ENCODE data around the gene KCNAB2.

DNA sequence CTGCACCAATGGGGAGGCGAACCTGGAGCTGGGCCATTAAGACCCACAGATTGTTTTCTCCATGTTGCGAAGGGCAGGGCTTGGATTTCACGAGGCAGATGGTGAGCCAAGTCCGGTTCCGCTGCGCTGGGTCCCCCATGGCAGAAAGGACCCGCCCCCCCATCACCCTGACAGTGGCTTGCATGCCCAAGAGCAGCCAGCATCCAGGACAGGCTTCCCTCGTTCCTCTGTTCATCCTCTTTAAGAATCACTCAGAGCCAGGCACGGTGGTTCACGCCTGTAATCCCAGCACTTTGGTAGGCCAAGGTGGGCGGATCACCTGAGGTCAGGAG is 37.6 kb upstream of the KCNAB2 start:
- TF ChIP-seq, protein P1, sequence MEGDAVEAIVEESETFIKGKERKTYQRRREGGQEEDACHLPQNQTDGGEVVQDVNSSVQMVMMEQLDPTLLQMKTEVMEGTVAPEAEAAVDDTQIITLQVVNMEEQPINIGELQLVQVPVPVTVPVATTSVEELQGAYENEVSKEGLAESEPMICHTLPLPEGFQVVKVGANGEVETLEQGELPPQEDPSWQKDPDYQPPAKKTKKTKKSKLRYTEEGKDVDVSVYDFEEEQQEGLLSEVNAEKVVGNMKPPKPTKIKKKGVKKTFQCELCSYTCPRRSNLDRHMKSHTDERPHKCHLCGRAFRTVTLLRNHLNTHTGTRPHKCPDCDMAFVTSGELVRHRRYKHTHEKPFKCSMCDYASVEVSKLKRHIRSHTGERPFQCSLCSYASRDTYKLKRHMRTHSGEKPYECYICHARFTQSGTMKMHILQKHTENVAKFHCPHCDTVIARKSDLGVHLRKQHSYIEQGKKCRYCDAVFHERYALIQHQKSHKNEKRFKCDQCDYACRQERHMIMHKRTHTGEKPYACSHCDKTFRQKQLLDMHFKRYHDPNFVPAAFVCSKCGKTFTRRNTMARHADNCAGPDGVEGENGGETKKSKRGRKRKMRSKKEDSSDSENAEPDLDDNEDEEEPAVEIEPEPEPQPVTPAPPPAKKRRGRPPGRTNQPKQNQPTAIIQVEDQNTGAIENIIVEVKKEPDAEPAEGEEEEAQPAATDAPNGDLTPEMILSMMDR (IDR thresholded peaks at IDR 0.05): no peak
- TF ChIP-seq POLR2A (IDR thresholded peaks at IDR 0.05): no peak
- no peak for TF ChIP-seq POLR2AphosphoS5 (IDR thresholded peaks at IDR 0.05; ENCODE audit: insufficient read depth in 1 of 2, low read depth in 1 of 2)
